NCI-H2029 treated with DMSO at 0.1 percent for 48 hours (cell line): ENCODE measurements around the gene TNFAIP8.

Source experiments
- DNase-seq: peaks from one replicate; lab custom pipeline; 2025; lab: John Stamatoyannopoulos, UW

The TNFAIP8 gene

DNA sequence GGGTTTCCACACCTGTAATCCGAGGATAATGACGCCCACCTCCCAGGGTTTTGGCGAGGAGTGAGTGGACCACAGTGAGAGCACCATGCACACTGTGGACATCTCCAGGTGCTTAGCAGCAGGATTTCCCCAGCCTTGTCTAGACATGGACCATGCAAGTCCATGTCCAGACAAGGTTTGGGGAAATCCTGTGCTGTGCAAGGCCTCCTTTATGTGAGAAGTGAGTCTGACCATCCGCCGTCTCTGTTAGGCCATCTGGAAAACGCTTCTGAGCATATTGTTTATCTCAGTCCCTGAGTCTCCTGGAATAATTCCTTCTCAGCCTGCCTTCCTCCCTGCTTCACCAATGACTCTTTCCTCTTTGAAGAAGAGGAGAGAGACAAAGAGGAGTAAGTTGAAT, 26.2 kb upstream of the TNFAIP8 start:
- no peak for DNase-seq

DNA sequence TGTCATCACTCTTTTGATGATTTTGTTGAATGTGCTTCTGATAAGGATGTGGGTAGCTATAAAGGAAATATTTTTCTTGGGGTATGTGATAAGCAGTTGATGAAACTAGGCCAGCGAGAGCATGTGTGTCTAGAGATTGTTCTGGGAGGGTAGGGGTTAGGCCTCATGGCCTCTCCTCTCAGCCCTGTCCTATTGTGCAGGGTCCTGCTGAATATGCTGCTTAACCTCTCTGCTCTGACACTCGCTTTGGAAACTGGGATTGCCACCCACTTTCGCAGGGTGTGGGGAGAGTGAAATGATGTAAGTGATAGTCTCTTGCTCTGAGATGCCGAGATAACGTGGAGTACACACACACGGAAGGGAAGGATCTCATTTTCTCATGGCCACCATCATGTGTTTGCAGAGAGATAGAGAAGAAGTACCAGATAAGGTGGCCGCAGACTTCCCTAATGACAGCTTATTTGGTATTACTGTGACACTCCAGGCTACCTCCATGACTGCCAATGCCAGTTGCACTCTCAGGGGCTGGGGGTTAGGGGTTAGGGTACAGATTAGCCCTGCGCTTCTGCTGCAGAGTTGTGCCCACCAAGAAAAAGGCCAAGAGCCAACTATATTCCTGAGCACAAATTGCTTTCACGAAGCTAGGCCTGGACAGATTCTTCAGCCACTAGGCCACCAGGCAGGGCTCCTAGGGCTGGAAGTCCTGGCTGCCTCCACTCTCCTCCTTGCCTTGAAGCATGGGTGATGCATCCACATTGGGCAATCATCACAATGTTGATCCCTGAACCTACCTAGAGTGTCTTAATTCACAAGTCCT, 25.2 kb upstream of the TNFAIP8 start:
- no peak for DNase-seq

DNA sequence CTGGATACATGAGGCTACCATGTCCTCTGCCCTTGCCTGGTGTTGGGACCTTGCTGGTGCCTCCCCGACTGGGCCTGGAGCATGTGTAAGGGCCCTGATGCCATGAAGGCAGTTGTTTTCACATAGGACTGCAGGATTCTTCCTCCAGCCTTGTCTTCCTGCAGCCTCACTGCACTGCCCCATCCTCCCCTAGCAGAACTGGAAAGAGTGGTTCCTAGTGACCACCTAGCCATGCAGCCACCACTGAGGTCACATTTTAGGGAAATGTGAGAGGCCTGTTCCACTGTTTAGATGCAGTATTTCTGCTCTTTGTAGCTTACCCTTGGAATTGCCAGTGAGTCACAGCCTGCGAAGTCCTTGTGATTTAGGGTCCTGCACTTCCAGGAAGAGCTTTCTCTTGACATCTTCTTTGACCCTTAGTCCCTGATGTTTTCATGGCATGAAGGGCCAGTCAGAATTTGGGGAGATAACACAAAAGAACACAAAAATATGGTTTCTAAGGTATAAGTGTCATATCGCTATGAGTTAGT, 24.2 kb upstream of the TNFAIP8 start:
- no peak for DNase-seq

DNA sequence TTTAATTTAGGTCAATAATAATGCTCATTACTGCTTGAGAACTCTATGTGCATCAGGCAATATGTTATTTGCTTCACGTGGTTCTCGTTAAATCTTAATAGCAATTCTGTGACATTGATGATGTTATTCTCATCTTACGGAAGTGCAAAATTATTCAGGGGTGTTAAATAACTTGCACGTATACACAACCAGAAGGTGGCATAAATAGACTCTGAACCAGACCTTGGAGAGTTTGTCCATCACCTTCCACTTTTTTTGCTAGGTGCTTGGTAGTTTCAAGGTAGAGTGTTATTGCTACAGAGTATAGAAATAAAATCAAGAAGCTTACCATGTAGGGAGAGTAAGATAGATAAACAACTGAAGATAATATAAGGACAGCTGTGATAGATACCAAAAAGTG, 23.6 kb upstream of the TNFAIP8 start:
- DNase-seq: no peak

DNA sequence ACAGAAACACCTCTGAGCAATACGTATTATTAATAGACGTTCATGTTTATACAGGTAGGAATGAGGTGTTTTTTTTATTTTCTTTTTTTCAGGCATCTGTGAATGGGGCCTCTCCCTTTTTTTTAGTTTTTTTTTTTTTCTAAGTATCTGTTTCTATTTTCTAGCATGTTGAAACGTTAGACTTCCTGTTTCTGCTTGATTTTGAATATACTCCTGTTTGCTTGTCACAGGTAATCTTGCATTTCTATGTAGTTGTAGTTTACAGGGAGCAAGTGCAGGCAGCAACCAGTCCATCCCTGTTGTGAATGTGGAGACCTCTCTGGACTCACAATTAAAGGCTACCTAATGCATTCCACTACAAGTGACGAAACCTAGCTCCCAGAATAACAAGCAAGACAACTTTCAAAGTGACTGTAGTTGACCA, 22.8 kb upstream of the TNFAIP8 start:
- no peak for DNase-seq

DNA sequence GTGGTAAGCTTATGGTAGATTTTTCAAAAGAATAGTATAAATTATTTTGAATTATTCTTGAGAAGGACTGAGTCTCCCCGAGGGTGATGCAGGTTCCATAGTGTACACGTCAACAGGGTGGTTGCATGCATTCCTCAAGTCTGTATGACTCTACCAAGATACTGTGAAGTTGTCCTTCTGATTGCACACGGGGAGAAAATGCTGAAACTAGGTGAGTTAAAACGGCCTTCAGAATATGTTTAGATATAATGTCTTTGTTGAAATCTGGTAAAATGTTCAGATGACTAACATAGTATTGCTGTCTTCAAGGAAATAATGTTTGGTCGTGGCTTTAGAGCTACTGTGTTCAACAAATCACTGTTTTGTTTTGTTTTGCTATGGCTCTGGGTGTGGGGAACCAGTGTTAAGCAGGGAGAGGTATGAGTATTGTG, 22.4 kb upstream of the TNFAIP8 start:
- no peak for DNase-seq

DNA sequence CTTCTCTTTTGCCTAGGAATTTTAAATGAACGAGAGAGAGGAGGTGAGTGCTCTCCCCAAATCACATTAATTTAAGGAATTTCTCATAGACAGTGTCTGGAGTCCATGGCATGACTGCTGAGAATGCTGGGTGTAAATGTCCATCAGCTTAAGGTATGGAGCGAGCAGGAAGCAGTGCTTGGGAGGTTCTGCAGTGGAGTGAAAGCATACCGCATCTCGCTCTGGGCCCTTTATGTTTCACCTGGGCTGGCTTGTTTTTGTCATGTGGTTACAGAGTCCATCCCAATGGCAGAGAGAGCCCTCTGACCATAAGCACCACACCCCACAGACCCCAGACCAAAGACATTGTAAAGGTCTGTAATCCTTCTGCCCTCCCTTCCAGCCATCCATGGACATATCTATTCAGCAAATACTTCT, 20.6 kb upstream of the TNFAIP8 start:
- no peak for DNase-seq

DNA sequence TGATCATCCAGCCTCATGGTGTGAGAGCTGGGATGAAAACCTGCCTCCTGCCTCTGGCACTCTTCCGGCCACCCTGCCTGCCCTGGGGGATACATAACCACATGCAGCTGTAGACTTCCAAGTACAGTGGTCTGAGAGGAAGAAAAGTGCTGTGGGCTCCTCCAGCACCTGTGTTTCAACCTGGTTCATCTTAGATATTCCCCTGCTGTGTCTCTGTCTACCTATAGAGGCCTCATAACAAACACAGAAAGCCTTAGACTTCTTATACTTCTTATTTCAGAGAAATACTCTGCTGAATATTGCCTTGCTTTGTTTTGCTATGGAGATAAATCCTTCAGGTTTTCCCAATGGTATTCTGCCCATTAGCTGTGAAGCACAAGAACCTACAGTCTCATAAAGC, 19.6 kb upstream of the TNFAIP8 start:
- DNase-seq: no peak

DNA sequence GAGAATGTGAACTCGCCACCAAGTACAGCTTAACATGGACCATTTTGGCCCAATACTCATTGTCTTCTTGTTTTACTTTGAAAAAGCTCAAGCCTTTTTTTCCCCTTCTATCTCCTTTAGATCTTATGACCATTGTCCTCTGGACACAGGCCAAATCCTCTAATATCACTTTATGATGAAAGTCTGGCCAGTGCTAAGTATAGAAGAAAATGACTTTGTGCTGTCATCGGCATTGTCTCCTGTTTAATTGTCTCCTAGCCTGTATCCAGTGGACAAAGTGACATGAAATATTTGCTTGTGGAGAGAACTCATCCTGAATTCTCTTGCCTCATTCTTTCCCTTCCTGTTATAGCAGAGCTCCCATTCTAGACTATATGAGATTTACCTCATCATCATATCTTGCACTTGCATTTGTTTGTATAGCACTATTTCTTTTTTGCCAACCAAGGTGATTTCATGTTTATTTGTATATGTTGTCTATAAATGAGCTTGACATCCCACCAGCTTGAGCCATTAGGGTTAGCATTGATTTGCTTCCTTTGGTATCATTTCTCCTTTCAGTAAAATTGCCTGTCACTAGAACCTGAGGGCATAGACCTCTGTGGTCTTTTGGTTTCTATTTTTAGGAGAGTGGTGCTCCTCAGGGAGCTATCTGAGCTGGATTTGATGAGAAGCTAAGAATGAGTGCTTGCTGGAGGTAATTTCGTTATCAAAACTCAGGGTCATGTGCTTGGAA, 18.8 kb upstream of the TNFAIP8 start:
- DNase-seq: no peak

DNA sequence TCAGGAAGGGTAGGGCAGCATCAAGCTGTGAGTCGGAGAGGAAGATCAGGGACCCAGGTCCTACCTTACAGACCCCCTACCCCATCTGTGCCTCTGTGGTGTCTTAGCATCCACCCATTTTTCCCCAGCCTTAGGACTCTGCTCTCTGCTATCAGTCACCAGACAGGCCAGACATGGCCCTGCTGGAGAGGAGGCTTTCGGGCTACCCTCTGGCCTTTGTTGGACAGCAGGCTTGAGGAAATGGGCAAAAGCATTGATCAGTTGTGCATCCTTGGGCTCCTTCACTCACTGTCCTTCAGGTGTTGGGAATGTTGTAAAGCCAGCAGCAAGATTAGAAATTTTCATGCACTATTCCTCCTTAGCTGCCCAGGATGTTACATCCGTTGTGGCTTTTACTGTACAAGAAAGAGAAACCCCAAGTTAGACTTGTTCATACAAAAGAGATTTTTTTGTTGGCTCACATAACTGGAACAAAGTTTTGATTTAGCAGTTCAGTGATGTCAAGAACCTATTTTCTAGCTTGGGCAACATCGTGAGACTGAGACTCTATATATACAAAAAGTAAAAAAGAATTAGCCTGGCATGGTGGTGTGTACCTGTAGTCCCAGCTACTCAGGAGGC, 17.4 kb upstream of the TNFAIP8 start:
- DNase-seq: no peak

DNA sequence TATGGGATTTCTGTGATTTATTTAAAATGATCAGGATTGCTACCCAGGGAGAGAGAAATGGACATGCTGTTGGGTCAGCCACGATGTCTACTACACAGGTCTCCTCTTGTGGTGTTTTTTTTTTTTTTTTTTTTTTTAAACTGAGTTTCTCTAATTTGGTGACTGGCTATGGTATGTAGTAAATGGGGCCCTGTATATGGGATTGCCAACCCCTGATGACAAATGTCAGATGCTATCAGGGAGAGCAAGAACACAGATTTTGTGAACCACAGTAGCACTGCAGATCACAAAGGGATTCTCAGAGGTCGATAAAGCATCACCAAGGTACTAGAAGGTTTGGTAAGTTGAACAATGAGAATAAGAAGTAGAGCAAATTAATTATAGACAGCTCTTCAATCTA, 16.5 kb upstream of the TNFAIP8 start:
- DNase-seq: no peak

DNA sequence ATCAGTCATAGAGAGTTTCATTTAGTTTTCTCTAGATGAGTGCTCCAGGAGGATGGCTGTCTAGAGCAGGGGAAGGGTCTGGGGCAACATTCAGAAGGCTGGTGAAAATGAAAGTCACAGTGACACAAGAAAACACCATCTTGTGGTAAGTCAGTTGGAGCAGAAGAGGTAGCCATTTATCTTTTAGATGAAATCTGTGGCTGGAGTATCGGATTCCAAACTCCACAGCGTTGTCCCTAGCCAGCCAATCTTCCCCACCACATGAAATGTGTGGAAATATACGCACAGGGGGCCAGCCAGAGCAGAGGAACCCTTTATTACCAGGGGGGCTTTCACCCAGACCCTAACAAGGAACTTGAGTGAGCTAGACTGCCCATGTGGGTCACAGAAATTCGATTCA, 15.9 kb upstream of the TNFAIP8 start:
- no peak for DNase-seq

DNA sequence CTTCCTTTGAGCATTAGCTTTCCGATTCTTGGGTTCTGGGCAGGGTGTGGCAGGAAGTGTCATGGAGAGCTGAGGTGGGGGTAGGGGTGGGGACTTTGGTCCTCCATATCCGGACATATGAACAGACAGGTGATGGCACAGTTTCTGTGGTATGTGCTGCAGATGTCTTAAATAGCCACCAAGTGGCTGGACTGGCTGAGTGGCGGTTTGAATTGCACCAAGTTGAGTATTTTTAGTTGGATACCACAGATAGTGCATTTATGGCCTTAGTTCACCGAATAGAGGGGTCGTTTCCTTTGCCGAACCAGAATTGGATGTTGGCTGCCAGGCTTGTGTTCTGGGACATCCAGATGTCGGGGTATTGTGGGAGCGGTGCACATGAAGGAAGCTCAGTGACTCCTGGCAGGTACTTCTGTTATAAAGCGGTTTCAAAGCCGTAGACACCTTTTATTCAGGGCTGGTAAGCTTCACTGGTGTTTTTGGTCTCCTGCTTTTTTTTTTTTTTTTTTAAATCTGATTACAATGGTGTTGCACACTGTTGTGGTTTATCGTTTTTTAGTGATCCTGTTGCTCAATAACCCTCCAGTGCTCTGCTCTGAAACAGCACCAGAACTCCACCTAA, 15.1 kb upstream of the TNFAIP8 start:
- no peak for DNase-seq

DNA sequence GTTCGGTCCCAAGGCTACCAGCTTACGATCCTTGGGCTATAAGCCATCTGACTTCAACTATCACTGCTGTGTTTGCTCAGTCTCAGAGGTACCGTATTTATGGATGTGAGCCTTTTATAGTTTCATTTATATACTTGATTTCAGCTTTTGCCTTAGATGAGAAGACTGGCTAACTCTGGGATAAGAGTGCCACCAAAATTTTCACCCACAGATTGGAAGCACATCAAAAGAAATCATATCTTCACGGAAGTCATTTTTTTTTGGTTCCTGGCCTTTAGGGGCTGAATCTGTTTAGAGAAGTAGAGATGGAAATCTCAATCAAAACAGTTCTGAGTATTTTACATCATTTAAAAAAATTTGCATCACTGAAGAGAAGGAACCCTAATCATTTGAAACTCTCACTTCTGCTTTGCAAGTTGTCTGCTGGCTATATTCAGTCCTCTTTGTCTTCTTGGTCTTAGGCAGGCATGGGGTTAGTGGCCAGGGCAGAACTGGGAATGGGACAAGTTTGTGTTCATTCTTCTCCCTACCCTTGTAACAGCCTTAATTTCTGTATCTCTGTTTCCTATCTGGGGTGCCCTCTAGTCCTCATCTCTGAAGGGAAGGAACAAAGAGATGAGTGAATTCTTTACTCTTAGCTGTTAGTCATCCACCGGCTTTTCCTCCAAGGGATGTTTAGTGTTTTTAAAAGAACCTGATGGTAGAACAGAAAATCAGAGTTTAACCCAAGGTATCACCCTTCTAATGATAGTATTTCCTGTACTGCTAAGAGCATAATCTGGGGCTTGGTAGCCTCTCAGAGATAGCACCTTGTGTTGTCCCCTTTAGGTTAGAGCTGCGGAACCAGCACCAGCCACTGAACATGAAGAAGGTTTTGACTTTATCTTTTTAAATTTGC, 14.1 kb upstream of the TNFAIP8 start:
- no peak for DNase-seq

DNA sequence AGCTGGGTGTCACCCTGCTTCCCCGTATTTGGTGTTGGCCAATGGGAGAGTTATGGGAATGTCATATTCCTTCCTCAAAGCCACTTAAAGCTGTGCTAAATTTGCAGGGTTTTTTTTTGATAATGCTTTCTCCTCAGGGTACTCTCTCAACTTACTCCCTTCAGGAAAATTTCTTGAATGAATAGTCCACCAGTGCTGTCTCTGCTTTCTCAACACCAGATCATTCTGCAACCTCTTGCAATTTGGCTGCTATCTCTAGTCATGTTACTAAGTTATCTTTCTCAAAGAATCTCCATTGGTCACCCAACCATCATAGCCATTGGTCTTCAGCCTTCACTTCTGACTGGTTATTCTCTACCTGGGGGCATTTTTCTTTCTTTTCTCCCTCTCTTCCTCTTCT, 13.4 kb upstream of the TNFAIP8 start:
- DNase-seq: no peak

DNA sequence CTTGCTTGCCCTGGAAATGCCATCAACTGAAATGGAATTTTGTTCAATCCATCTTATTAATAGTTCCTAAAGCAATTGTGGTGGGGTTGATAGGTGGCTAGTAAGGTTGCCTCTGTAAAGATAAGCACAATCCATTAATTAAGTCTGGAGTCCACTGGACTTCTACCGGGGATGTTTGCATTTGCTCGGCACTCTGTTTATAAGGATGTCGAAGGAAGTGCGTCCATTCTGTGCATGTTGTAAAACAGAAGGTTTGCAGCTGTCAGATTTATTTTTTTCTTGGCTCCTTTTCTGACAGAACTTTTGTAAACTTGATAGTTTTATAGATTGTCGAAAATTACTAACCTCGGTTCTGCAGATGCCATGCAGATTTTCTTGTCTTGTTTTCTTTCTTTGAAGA, 12.8 kb upstream of the TNFAIP8 start:
- DNase-seq: no peak

DNA sequence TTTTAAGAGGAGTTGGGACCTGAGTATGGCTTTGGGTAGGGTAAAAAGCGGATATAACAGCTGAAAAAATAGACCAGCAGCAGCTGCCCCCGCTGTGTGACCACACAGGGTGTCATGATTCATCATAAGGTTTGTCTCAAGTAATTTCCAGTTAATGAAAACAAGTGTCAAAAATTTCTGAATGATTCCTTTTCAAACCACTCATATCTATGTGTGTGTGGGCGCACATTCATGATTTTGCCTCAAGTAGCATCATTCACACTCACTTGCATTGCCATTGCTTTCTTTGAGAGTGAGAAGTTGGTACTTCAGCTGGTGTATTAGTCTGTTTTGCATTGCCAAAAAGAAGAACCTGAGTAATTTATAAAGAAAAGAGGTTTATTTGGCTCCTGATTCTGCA, 12.1 kb upstream of the TNFAIP8 start:
- DNase-seq: no peak

DNA sequence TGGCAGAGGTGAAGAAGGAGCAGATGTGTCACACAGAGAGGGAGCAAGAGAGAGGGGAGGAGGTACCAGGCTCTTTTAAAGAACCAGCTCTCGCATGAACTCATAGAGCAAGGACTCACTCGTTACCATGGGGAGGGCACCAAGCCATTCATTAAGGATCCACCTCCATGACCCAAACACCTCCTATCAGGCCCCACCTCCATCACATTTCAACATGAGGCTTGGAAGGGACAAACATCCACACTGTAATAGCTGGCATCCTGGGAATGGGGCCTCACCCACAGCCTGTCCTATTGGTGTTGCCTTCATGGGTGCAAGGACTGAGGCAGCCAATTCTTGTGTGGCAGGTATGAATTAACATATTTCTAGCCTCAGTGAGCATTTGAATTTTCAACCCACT, 11.6 kb upstream of the TNFAIP8 start:
- no peak for DNase-seq

DNA sequence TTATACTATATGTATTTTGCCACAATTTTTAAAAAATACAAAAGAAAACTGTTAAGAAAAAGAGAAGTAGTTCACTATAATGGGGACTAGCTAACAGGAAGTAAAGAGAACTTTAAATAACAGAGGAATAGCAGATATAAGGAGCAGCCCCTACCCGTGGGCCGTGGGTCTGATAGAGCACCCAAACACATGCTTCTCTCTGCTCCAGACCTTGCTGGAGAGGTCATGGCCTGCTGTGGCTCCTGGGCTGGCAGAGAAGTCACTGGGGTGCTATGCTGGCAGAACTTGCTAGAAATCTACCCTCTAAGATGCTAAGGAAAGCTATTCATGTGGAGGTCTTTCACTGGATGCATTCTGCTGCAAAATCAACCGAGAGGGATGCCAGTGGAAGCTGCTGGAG, 10.0 kb upstream of the TNFAIP8 start:
- DNase-seq: no peak

DNA sequence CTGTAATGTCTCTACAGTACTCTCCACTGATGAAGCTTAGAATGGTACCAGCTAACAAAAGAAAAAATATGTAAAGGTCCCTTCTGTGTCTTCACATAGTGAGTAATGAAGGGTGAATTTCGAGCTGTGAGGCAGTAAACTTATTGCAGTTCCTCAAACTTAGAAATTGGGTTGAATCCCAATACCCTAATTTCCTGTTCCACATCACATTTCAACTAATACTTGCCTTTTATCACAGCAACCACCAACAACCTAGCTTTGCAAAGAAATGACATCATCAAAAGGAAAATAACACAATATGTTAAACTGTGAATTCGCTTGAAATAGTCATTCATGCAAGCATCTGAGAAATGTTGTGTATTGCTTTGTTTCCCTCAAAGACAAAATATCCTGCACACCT, 9.4 kb upstream of the TNFAIP8 start:
- DNase-seq: no peak

DNA sequence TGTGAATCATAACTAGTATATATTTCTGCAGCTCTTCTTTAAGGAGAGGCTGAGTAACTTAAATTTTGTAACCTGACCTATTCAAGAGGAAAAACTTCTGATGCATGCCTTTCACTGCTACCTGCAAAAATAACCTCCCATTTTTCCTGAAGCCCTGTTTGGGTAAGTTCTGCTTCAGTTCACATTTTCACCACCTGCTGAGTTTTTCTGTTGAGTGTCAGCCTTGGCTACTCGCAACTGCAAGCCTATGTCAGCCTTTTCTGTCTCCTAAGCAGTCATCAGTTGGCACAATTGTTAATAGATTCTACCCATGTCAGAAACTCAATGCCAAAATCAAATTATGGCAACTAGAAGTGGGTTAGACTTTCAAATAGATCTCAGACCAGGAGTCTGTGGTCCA, 8.2 kb upstream of the TNFAIP8 start:
- DNase-seq: no peak
